GM12891 (cell line): Measurements from ENCODE around the gene SLC24A3.

Experiments used
- POLR2A ChIP-seq: IDR thresholded peaks from 2 replicates; pipeline ENCODE4 v1.6.1; 2011; ENCODE audit warnings: low read depth, low read length, control low read depth
- SPI1 ChIP-seq: IDR thresholded peaks from 2 replicates; pipeline ENCODE4 v1.6.1; 2011; ENCODE audit warnings: low read depth, low read length, control low read depth

- TF ChIP-seq POLR2A: no peak
- TF ChIP-seq SPI1: no peak
These were observed 535.5 kb downstream of the SLC24A3 start for GRCh38 chr20:19747903-19748302.
